WTC11 (cell line): Measurements from ENCODE around the gene ALG11.

Experiments used
- AFF4 ChIP-seq: sonication (generic); formaldehyde crosslinking; IDR thresholded peaks from 2 replicates; pipeline ENCODE4 v1.8.1; 2023; ENCODE audit warnings: mild to moderate bottlenecking, missing genetic modification reagents, borderline replicate concordance
- ATF2 ChIP-seq: sonication (generic); formaldehyde crosslinking; IDR thresholded peaks from 2 replicates; pipeline ENCODE4 v1.8.1; 2022; ENCODE audit warnings: low read depth, missing genetic modification reagents, borderline replicate concordance
- ATF3 ChIP-seq: sonication (generic); formaldehyde crosslinking; conservative IDR thresholded peaks from 2 replicates; pipeline ENCODE4 v1.8.1; 2022; ENCODE audit warnings: mild to moderate bottlenecking, missing genetic modification reagents
- CTCF ChIP-seq: fragments of 200-600 bp; IDR thresholded peaks from 2 replicates; pipeline ENCODE4 v1.8.0; 2022; ENCODE audit warnings: antibody characterized with exemption
- EMX1 ChIP-seq: fragments of 250-450 bp; sonication (Bioruptor Pico); IDR thresholded peaks from 2 replicates; pipeline ENCODE4 v1.8.0; 2021; ENCODE audit warnings: mild to moderate bottlenecking
- HMGXB4 ChIP-seq: sonication (generic); formaldehyde crosslinking; IDR thresholded peaks from 2 replicates; pipeline ENCODE4 v1.8.1; 2023; ENCODE audit warnings: mild to moderate bottlenecking, moderate library complexity, missing genetic modification reagents
- MYBL2 ChIP-seq: sonication (generic); formaldehyde crosslinking; IDR thresholded peaks from 2 replicates; pipeline ENCODE4 v1.8.1; 2023; ENCODE audit warnings: mild to moderate bottlenecking, moderate library complexity, missing genetic modification reagents
- NFE2L1 ChIP-seq: sonication (generic); formaldehyde crosslinking; IDR thresholded peaks from 2 replicates; pipeline ENCODE4 v1.8.1; 2023; ENCODE audit warnings: missing genetic modification reagents
- NR3C1 ChIP-seq: sonication (generic); formaldehyde crosslinking; conservative IDR thresholded peaks from 2 replicates; pipeline ENCODE4 v1.8.1; 2023; ENCODE audit warnings: low read depth, mild to moderate bottlenecking, missing genetic modification reagents
- RORB ChIP-seq: fragments of 250-450 bp; sonication (Bioruptor Pico); IDR thresholded peaks from 2 replicates; pipeline ENCODE4 v1.9.0; 2021; ENCODE audit warnings: mild to moderate bottlenecking
- SP1 ChIP-seq: sonication (generic); formaldehyde crosslinking; conservative IDR thresholded peaks from 2 replicates; pipeline ENCODE4 v1.8.1; 2022; ENCODE audit warnings: missing genetic modification reagents
- TCF7 ChIP-seq: sonication (generic); formaldehyde crosslinking; IDR thresholded peaks from 2 replicates; pipeline ENCODE4 v1.8.0; 2022; ENCODE audit warnings: mild to moderate bottlenecking, low read depth, missing genetic modification reagents, moderate library complexity
- USF2 ChIP-seq: sonication (generic); formaldehyde crosslinking; IDR thresholded peaks from 2 replicates; pipeline ENCODE4 v1.8.1; 2023; ENCODE audit warnings: mild to moderate bottlenecking, missing genetic modification reagents, moderate library complexity

- TF ChIP-seq CTCF (no peak), ATF2 (CRISPR knock-in tag) (no peak), NR3C1 (CRISPR knock-in tag) (no peak), SP1 (CRISPR knock-in tag) (no peak), RORB (CRISPR knock-in tag) (no peak), TCF7 (CRISPR knock-in tag) (no peak), HMGXB4 (CRISPR knock-in tag) (no peak), MYBL2 (CRISPR knock-in tag) (no peak), AFF4 (CRISPR knock-in tag) (no peak), USF2 (CRISPR knock-in tag) (no peak), ATF3 (CRISPR knock-in tag) (no peak), NFE2L1 (CRISPR knock-in tag) (no peak), EMX1 (CRISPR knock-in tag) (no peak)
Measured at GRCh38 chr13:52016296-52016695, 4.1 kb downstream of the ALG11 start.
